Stimulated activated CD4-positive, alpha-beta T cell treated with anti-CD3 and anti-CD28 coated beads, TNF-alpha, amount 100 ng/mL, for 4 hours (primary cell): ENCODE data around the gene ATPAF1.

Source experiments
- DNase-seq, 3 experiments: peaks; one replicate each; pipeline ENCODE4 v3.0.0-alpha.2; 2020; ENCODE audit warnings: low read depth in 3 of 3

The ATPAF1 gene

DNA sequence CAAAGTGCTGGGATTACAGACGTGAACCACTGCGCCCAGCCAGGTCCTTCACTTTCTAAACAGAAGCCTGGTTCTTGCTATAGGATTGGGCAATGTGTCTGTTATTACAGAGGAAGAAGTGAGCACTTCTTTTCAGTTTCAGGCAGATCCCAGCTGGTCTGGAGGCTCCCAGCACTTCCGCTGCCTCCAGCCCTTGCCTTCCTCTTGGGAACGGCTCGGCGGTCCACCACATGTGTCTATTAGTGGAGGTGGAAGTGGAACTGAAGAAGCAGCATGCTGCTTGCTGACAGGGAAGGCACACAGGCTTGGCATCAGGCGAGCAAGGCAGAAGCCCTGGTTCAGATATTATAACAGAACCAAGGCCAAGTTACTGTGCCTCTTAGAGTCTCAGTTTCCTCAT, 81.1 kb downstream of the ATPAF1 start:
- DNase-seq, result no peak

DNA sequence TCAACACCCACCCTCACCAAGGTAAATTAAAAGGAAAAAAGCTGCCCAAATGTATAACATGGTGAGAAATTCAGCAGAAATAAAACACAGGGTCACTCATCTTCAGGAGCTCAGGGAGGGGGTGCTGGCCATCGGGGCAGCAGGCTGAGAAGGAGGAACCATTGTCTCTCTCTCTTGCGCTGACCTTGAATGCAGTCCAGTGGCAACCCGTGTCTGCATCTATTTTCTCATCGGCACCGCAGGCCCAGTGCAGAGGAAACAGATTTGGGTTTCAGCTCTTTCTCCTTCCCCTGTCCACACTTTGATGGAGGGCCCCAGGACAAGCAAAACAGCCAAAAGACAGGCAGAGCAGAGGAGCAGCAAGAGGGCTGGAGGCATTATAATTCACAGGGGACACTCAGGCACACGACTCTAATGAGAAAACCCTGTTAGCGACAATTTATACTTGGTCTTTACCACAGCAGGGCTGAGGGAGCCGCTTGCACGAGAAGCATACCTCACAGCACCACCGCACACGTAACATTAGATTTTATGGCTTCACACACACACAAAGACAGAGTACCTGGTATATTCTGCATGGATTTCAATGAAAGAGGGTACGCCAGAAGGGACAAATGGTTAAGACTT, 82.7 kb downstream of the ATPAF1 start:
- no peak for DNase-seq

DNA sequence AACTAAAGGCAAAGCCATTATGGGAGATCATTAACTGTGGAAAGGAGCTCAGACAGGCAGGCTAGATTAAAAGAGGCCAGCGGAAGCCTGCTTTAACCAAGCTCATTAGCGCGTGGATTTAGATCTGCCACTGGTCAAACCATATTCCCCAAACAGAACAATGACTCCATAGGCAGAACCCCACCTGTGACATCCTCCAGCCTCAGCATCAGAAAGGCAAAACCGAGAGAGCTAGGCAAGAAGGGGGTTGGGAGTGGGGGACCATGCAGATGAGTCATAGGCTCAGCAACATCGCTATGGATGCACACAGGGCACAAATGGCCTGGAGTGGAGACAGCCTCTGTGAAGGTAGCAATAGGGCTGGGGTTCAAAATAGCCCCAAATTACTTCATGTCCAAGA, 84.7 kb downstream of the ATPAF1 start:
- DNase-seq, result no peak

GRCh38 chr1:46582972-46583371, 85.2 kb downstream of the ATPAF1 start:
- DNase-seq, result no peak
